ENCODE measurements around the gene ITGAX.
A peak's percentile ranks its signal among the peaks of the same experiment; 100 is the strongest.
"Not testable (repeated sequence)": the region's sequence is repeated elsewhere in the genome, so short reads cannot be mapped to it uniquely, and the experiment has no call there.

The ITGAX gene

DNA sequence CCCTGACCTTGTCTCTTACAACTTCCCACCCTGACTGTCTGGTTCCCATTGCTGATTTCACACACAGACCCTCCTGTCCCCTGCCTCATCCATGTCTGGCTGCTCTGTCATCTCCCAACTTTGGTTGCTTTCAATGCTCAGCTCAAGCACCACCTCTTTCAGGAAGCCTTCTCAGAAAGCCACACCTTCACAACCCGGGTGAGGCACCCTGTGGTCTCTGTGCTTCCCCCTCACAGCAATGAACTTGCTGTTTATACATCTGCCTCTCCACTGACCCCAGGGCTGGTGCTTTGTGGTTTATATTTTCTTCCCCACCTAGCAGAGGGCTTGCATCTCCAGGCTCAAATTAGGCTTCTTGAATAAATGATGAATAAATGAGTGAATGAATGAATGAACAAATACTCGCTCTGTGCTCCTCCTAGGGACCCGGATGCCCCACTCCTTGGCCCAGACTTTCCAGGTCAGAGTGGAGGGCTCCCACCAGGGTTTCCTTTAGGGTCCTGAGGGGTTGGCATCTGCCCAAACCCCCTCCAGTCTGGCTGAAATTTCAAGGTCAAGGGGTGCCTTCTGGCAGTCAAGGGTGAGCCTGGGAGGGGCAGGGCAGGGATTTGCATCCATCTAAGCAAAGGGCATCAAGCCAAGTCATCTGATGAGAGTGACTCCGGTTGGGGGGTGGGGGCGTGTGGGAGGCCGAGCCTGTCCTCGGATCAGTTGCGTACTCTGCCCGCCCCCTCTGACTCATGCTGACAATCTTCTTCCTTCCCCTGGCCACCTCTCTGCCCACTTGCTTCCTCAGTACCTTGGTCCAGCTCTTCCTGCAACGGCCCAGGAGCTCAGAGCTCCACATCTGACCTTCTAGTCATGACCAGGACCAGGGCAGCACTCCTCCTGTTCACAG lies at the start of gene ITGAX:
Gene ITGAX (plus strand): TSS at position 783 of the 898 bp plus-strand sequence. CDS start 79 bp downstream, at position 862.
- POLR2A ChIA-PET, result no interaction called here
- CTCF ChIA-PET, result interaction anchor here (1.0 kb wide), 1 partner anchor 212 kb away, joined by 3 read pairs; no protein-coding TSS in a partner anchor
- DNase-seq (ENCODE audit: extremely low spot score), result peak; percentile 87
- TF ChIP-seq, protein P1, sequence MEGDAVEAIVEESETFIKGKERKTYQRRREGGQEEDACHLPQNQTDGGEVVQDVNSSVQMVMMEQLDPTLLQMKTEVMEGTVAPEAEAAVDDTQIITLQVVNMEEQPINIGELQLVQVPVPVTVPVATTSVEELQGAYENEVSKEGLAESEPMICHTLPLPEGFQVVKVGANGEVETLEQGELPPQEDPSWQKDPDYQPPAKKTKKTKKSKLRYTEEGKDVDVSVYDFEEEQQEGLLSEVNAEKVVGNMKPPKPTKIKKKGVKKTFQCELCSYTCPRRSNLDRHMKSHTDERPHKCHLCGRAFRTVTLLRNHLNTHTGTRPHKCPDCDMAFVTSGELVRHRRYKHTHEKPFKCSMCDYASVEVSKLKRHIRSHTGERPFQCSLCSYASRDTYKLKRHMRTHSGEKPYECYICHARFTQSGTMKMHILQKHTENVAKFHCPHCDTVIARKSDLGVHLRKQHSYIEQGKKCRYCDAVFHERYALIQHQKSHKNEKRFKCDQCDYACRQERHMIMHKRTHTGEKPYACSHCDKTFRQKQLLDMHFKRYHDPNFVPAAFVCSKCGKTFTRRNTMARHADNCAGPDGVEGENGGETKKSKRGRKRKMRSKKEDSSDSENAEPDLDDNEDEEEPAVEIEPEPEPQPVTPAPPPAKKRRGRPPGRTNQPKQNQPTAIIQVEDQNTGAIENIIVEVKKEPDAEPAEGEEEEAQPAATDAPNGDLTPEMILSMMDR (IDR thresholded peaks at IDR 0.05; ENCODE audit: control extremely low read depth, extremely low read depth, low read depth, missing control alignments), result no peak

DNA sequence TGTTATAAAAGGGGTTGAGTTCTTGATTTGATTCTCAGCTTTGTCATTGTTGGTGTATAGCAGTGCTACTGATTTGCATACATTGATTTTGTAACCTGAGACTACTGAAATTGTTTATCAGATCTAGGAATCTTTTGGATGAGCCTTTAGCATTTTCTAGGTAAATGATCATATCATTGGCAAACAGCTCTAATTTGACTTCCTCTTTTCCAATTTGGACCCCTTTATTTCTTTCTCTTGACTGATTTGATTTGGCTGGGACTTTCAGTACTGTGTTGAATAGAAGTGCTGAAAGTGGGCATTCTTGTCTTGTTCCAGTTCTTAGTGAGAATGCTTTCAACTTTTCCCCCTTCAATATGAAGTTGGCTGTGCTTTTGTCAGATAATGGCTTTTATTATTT lies 49.8 kb upstream of the ITGAX start:
- ChIA-PET CTCF (interaction anchor here (1.5 kb wide), 1 partner anchor 78 kb away, joined by 5 read pairs; no protein-coding TSS in a partner anchor), POLR2A (no interaction called here)
- TF ChIP-seq, protein P1 (IDR thresholded peaks at IDR 0.05; ENCODE audit: control extremely low read depth, extremely low read depth, low read depth, missing control alignments), result no peak
- no peak for DNase-seq (ENCODE audit: extremely low spot score)

DNA sequence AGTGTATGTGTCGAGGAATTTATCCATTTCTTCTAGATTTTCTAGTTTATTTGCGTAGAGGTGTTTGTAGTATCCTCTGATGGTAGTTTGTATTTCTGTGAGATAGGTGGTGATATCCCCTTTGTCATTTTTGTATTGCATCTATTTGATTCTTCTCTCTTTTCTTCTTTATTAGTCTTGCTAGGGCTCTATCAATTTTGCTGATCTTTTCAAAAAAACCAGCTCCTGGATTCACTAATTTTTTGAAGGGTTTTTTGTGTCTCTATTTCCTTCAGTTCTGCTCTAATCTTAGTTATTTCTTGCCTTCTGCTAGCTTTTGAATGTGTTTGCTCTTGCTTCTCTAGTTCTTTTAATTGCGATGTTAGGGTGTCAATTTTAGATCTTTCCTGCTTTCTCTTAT lies 46.6 kb upstream of the ITGAX start:
- POLR2A ChIA-PET; DNase-seq (ENCODE audit: extremely low spot score); CTCF ChIA-PET: not testable (repeated sequence)

DNA sequence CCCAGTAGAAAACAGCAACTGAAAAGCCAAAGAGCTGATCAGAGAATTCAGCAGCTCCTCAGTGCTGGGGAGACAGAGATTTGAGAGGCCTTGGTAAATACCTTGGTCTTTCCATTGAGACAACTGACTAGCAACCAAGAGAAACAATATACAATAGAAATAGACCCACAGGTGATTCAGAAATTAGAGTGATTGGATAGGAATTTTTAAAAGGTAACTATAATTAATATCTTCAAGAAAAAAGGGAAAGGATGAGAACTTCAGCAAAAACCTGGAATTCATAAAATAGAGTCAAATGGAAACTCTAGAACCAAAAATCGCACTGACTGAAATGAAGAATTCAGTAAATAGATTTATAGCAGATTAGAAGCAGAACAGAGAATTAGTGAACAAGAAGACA lies 32.5 kb upstream of the ITGAX start:
- no peak for DNase-seq (ENCODE audit: extremely low spot score)
- TF ChIP-seq, protein P1 (IDR thresholded peaks at IDR 0.05; ENCODE audit: control extremely low read depth, extremely low read depth, low read depth, missing control alignments), result no peak
- CTCF ChIA-PET, result no interaction called here
- POLR2A ChIA-PET, result no interaction called here

DNA sequence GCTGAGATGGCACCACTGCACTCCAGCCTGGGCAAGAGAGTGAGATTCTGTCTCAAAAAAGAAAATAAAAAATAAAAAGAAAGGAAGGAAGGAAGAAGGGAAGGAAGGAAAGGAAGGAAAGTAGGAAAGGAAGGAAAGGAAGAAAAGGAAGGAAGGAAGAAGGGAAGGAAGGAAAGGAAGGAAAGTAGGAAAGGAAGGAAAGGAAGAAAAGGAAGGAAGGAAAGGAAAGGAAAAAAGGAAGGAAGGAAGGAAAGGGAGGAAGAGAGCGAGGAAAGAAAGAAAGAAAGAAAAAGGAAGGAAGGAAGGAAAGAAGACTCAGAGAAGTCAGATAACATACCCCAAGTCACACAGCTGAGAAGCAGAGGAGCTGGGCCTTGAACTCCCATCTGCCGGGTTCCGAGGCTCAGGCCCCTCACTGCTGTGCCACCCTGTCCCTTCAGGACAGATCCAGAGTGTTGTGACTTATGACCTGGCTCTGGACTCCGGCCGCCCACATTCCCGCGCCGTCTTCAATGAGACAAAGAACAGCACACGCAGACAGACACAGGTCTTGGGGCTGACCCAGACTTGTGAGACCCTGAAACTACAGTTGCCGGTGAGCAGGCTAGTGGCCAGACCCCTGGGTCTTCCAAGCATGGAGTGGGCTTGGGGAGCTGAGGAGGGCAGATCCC lies 30.9 kb upstream of the ITGAX start:
- DNase-seq (ENCODE audit: extremely low spot score), result no peak
- POLR2A ChIA-PET, result no interaction called here
- CTCF ChIA-PET, result no interaction called here
- TF ChIP-seq, protein P1 (IDR thresholded peaks at IDR 0.05; ENCODE audit: control extremely low read depth, extremely low read depth, low read depth, missing control alignments), result no peak

DNA sequence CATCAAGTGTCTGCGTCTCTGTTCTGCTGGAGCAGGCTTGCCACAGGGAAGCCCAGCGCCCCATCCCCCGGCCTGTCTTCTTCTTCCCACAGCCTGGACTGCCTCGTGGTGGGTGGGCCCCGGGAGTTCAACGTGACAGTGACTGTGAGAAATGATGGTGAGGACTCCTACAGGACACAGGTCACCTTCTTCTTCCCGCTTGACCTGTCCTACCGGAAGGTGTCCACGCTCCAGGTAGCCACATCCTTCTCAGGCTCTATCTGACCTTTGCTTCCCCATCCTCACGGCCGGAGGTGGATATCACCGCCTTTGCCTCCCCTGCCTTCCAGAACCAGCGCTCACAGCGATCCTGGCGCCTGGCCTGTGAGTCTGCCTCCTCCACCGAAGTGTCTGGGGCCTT lies 29.8 kb upstream of the ITGAX start:
- ChIA-PET POLR2A (no interaction called here), CTCF (no interaction called here)
- TF ChIP-seq, protein P1 (IDR thresholded peaks at IDR 0.05; ENCODE audit: control extremely low read depth, extremely low read depth, low read depth, missing control alignments), result no peak
- DNase-seq (ENCODE audit: extremely low spot score), result peak; percentile 4

All from GM10248 (cell line).